Measurements from ENCODE around the gene COL1A2. TPM values are rescaled to one million over a fixed set of nuclear protein-coding genes. Genes with fewer than 3 reads are reported as not detected.

Gene COL1A2
- total and polyA plus RNA-seq, 2 experiments from 2014 or later, result 1,836 to 2,200 TPM

- H3K27ac ChIP-seq, result peak overlapping the region; percentile 48
These were observed 51.0 kb downstream of the COL1A2 start for GRCh38 chr7:94445696-94446194.

DNA sequence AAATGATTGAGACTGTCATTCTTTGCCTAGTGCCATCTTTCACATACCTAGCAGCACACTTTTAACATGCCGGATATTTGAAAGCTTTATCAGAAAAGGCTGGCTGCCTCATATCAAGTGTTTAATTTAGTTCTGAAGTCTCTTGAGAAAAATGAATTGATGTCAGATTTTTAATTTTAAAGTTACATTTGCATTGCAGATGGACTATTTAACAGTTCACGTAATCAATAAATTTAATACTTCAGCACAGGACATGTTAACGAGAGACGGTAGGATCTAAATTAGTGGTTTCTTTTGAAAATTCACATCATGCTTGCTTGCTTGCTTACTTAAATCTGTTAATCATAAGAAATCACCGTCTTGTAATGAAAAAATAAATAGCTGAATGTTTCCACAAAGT, 51.6 kb downstream of the COL1A2 start:
- no peaks in the 10 kb centered on the region for H3K27me3 ChIP-seq
- no peaks in the 10 kb centered on the region for H3K9me2 ChIP-seq (replicated peaks; ENCODE audit: insufficient read depth)
- peaks cover 16% of the 10 kb centered on the region for H3K4me1 ChIP-seq (ENCODE audit: insufficient read depth)
- no peaks in the 10 kb centered on the region for H4K20me1 ChIP-seq (ENCODE audit: insufficient read depth, poor library complexity, severe bottlenecking)
- H3K9me3 ChIP-seq (ENCODE audit: low read depth), result no peaks in the 10 kb centered on the region
- DNase-seq (ENCODE audit: low spot score), result no peak
- WGBS (ENCODE audit: low lambda C conversion rate, missing lambda C conversion rate), result 95% methylated on average over 5 of the region's 5 CpGs
- peak overlapping the region; percentile 66 for H3K4me2 ChIP-seq
- TF ChIP-seq, protein P1, sequence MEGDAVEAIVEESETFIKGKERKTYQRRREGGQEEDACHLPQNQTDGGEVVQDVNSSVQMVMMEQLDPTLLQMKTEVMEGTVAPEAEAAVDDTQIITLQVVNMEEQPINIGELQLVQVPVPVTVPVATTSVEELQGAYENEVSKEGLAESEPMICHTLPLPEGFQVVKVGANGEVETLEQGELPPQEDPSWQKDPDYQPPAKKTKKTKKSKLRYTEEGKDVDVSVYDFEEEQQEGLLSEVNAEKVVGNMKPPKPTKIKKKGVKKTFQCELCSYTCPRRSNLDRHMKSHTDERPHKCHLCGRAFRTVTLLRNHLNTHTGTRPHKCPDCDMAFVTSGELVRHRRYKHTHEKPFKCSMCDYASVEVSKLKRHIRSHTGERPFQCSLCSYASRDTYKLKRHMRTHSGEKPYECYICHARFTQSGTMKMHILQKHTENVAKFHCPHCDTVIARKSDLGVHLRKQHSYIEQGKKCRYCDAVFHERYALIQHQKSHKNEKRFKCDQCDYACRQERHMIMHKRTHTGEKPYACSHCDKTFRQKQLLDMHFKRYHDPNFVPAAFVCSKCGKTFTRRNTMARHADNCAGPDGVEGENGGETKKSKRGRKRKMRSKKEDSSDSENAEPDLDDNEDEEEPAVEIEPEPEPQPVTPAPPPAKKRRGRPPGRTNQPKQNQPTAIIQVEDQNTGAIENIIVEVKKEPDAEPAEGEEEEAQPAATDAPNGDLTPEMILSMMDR (IDR thresholded peaks at IDR 0.05; ENCODE audit: poor library complexity), result no peak
- TF ChIP-seq EZH2 (IDR thresholded peaks at IDR 0.05; ENCODE audit: borderline replicate concordance) (no peak), EZH2phosphoT487 (IDR thresholded peaks at IDR 0.05; ENCODE audit: low read depth, severe bottlenecking, unreplicated experiment) (no peak)
- H3K36me3 ChIP-seq (replicated peaks; ENCODE audit: insufficient read depth, low read depth), result no peaks in the 10 kb centered on the region
- no peaks in the 10 kb centered on the region for H3K79me2 ChIP-seq
- no peak overlapping the region for H3K4me3 ChIP-seq
- H2AFZ ChIP-seq, result no peak overlapping the region
- peak overlapping the region; percentile 48 for H3K27ac ChIP-seq

More at GRCh38 chr7:94445696-94446194, 51.0 kb downstream of the COL1A2 start:
- TF ChIP-seq, protein P1 (IDR thresholded peaks at IDR 0.05; ENCODE audit: poor library complexity), result no peak
- no peak for TF ChIP-seq EZH2 (IDR thresholded peaks at IDR 0.05; ENCODE audit: borderline replicate concordance)
- no peak for TF ChIP-seq EZH2phosphoT487 (IDR thresholded peaks at IDR 0.05; ENCODE audit: low read depth, severe bottlenecking, unreplicated experiment)
- no peaks in the 10 kb centered on the region for H3K36me3 ChIP-seq (replicated peaks; ENCODE audit: insufficient read depth, low read depth)
- peaks cover 16% of the 10 kb centered on the region for H3K4me1 ChIP-seq (ENCODE audit: insufficient read depth)
- no peak overlapping the region for H3K4me3 ChIP-seq
- 29% methylated on average over 2 of the region's 2 CpGs for WGBS (ENCODE audit: low lambda C conversion rate, missing lambda C conversion rate)
- H2AFZ ChIP-seq, result peak overlapping the region; percentile 23
- H3K27me3 ChIP-seq, result no peaks in the 10 kb centered on the region
- H3K4me2 ChIP-seq, result peak overlapping the region; percentile 66
- no peak for DNase-seq (ENCODE audit: low spot score)
- H3K9me2 ChIP-seq (replicated peaks; ENCODE audit: insufficient read depth), result no peaks in the 10 kb centered on the region
- no peaks in the 10 kb centered on the region for H4K20me1 ChIP-seq (ENCODE audit: insufficient read depth, poor library complexity, severe bottlenecking)
- H3K9me3 ChIP-seq (ENCODE audit: low read depth), result no peaks in the 10 kb centered on the region
- H3K79me2 ChIP-seq, result no peaks in the 10 kb centered on the region

DNA sequence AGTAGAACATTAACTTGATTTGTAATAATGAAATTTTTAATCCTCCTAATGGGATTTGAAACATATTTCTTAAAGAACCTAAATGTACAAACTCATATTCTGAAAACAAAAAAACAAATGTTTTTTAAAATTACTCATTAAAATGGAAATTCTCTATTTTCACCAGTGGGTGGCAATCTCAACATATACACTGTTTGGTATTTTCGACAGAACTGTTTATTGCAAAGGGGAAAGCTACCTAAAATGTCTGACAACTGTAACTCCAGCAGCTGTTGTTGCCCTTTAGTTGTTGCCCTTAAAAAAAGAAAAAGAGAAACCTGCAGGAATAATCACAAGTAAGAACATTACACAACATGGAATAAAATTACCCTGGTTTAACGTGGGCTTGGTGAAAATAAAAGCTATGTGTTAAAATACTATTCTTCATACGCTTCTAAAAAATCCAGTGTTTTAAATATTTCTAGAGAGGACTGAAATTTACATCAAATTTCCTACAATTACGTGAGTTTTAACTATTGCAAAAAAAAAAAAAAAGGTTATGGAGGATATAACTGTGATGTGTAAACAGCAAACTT, 54.5 kb downstream of the COL1A2 start:
- H3K36me3 ChIP-seq (replicated peaks; ENCODE audit: insufficient read depth, low read depth), result no peaks in the 10 kb centered on the region
- WGBS (ENCODE audit: low lambda C conversion rate, missing lambda C conversion rate), result 53% methylated on average over 4 of the region's 4 CpGs
- H2AFZ ChIP-seq, result peak overlapping the region; percentile 13
- TF ChIP-seq EZH2 (IDR thresholded peaks at IDR 0.05; ENCODE audit: borderline replicate concordance), result no peak
- TF ChIP-seq, protein P1 (IDR thresholded peaks at IDR 0.05; ENCODE audit: poor library complexity), result peak; percentile 75
- peak; percentile 52 for DNase-seq (ENCODE audit: low spot score)
- H3K4me3 ChIP-seq, result no peak overlapping the region
- no peak overlapping the region for H3K4me2 ChIP-seq
- no peaks in the 10 kb centered on the region for H3K9me2 ChIP-seq (replicated peaks; ENCODE audit: insufficient read depth)
- no peaks in the 10 kb centered on the region for H4K20me1 ChIP-seq (ENCODE audit: insufficient read depth, poor library complexity, severe bottlenecking)
- H3K4me1 ChIP-seq (ENCODE audit: insufficient read depth), result peaks cover 24% of the 10 kb centered on the region
- no peaks in the 10 kb centered on the region for H3K9me3 ChIP-seq (ENCODE audit: low read depth)
- no peaks in the 10 kb centered on the region for H3K79me2 ChIP-seq
- no peaks in the 10 kb centered on the region for H3K27me3 ChIP-seq
- H3K27ac ChIP-seq, result no peak overlapping the region

All from hepatocyte (in vitro differentiated cells).